HEK293T (cell line): ENCODE measurements around the gene ERLIN1.

Source experiments
- ARNT ChIP-seq: fragments of 450-650 bp; IDR thresholded peaks from 2 replicates; pipeline ENCODE4 v1.6.1; 2017; ENCODE audit warnings: mild to moderate bottlenecking
- CTBP1 ChIP-seq: fragments of 450-650 bp; IDR thresholded peaks from 2 replicates; pipeline ENCODE4 v1.6.1; 2016; ENCODE audit warnings: borderline replicate concordance
- FOXA1 ChIP-seq: fragments of 450-650 bp; IDR thresholded peaks from 2 replicates; pipeline ENCODE4 v1.6.1; 2016; ENCODE audit warnings: mild to moderate bottlenecking
- FOXM1 ChIP-seq: fragments of 450-650 bp; IDR thresholded peaks from 2 replicates; pipeline ENCODE4 v1.6.1; 2017; ENCODE audit warnings: mild to moderate bottlenecking, borderline replicate concordance
- HDGF ChIP-seq: fragments of 450-650 bp; IDR thresholded peaks from 2 replicates; pipeline ENCODE4 v1.6.1; 2017; ENCODE audit warnings: antibody characterized with exemption, borderline replicate concordance
- TARDBP ChIP-seq: fragments of 450-650 bp; IDR thresholded peaks from 2 replicates; pipeline ENCODE4 v1.6.1; 2016

DNA sequence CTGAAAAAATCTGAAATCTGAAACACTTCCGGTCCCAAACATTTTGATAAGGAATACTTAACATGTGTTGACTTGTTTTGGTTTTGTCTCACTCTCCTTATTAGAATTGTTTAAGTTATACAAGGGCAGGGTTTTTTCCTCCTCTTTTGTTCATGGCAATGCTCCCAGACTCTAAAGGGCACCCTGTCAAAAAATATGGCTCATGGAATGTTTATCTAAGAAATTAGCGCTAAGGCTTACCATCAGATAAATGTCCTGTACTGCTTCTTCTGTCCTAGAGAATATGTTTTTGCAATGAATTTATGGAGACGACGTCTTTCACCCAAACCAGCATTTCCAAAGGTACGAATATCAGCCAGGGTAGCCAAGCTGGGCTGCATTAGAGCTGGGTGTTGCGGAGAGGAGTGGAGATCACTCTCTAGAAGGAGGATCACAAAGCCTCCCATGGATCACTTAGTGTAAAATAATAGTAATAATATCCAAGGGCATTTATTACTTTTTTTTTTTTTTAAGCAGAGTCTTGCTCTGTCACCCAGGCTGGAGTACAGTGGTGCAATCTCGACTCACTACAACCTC, 46.8 kb downstream of the ERLIN1 start:
- TF ChIP-seq CTBP1 (no peak), FOXM1 (no peak), TARDBP (no peak), HDGF (no peak), FOXA1 (no peak), ARNT (no peak)
